ENCODE results near the gene CAB39. TPM values are rescaled to one million over a fixed set of nuclear protein-coding genes. Genes with fewer than 3 reads are reported as not detected.

The CAB39 gene
- total and polyA plus RNA-seq, 2 experiments from 2014 or later = 18.7 to 67.5 TPM

DNA sequence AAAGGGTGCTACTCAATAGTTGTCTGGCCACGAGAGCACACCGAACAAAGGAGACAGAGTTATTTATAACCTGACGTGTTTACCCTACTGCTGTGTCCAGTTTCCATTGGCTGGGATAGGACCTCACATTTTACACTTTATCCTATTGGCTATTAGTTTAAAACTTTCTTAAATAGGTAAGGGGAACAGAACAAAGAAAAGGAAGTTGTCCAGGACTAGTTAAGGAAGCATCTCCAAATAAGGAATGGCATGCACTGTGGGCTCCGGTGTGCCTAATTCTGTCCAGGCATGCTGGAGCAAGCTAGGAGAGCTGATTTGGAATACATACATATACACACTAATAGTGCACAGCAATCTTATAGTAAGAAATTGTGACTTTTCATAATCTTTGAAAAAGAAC is 72.2 kb downstream of the CAB39 start (continued):
- TF ChIP-seq, protein P1, sequence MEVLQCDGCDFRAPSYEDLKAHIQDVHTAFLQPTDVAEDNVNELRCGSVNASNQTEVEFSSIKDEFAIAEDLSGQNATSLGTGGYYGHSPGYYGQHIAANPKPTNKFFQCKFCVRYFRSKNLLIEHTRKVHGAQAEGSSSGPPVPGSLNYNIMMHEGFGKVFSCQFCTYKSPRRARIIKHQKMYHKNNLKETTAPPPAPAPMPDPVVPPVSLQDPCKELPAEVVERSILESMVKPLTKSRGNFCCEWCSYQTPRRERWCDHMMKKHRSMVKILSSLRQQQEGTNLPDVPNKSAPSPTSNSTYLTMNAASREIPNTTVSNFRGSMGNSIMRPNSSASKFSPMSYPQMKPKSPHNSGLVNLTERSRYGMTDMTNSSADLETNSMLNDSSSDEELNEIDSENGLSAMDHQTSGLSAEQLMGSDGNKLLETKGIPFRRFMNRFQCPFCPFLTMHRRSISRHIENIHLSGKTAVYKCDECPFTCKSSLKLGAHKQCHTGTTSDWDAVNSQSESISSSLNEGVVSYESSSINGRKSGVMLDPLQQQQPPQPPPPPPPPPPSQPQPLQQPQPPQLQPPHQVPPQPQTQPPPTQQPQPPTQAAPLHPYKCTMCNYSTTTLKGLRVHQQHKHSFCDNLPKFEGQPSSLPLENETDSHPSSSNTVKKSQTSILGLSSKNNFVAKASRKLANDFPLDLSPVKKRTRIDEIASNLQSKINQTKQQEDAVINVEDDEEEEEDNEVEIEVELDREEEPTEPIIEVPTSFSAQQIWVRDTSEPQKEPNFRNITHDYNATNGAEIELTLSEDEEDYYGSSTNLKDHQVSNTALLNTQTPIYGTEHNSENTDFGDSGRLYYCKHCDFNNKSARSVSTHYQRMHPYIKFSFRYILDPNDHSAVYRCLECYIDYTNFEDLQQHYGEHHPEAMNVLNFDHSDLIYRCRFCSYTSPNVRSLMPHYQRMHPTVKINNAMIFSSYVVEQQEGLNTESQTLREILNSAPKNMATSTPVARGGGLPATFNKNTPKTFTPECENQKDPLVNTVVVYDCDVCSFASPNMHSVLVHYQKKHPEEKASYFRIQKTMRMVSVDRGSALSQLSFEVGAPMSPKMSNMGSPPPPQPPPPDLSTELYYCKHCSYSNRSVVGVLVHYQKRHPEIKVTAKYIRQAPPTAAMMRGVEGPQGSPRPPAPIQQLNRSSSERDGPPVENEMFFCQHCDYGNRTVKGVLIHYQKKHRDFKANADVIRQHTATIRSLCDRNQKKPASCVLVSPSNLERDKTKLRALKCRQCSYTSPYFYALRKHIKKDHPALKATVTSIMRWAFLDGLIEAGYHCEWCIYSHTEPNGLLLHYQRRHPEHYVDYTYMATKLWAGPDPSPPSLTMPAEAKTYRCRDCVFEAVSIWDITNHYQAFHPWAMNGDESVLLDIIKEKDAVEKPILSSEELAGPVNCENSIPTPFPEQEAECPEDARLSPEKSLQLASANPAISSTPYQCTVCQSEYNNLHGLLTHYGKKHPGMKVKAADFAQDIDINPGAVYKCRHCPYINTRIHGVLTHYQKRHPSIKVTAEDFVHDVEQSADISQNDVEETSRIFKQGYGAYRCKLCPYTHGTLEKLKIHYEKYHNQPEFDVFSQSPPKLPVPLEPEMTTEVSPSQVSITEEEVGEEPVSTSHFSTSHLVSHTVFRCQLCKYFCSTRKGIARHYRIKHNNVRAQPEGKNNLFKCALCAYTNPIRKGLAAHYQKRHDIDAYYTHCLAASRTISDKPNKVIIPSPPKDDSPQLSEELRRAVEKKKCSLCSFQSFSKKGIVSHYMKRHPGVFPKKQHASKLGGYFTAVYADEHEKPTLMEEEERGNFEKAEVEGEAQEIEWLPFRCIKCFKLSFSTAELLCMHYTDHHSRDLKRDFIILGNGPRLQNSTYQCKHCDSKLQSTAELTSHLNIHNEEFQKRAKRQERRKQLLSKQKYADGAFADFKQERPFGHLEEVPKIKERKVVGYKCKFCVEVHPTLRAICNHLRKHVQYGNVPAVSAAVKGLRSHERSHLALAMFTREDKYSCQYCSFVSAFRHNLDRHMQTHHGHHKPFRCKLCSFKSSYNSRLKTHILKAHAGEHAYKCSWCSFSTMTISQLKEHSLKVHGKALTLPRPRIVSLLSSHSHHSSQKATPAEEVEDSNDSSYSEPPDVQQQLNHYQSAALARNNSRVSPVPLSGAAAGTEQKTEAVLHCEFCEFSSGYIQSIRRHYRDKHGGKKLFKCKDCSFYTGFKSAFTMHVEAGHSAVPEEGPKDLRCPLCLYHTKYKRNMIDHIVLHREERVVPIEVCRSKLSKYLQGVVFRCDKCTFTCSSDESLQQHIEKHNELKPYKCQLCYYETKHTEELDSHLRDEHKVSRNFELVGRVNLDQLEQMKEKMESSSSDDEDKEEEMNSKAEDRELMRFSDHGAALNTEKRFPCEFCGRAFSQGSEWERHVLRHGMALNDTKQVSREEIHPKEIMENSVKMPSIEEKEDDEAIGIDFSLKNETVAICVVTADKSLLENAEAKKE (CRISPR knock-in tag; IDR thresholded peaks at IDR 0.05) = no peak
- TF ChIP-seq CREB1 (CRISPR knock-in tag; IDR thresholded peaks at IDR 0.05; ENCODE audit: low read depth) (no peak), EZH2phosphoT487 (IDR thresholded peaks at IDR 0.05; ENCODE audit: unreplicated experiment) (no peak), STAT1 (IDR thresholded peaks at IDR 0.05; ENCODE audit: unreplicated experiment) (no peak)
- TF ChIP-seq, protein P2, sequence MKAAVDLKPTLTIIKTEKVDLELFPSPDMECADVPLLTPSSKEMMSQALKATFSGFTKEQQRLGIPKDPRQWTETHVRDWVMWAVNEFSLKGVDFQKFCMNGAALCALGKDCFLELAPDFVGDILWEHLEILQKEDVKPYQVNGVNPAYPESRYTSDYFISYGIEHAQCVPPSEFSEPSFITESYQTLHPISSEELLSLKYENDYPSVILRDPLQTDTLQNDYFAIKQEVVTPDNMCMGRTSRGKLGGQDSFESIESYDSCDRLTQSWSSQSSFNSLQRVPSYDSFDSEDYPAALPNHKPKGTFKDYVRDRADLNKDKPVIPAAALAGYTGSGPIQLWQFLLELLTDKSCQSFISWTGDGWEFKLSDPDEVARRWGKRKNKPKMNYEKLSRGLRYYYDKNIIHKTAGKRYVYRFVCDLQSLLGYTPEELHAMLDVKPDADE (IDR thresholded peaks at IDR 0.05) = no peak
- TF ChIP-seq, protein P3, sequence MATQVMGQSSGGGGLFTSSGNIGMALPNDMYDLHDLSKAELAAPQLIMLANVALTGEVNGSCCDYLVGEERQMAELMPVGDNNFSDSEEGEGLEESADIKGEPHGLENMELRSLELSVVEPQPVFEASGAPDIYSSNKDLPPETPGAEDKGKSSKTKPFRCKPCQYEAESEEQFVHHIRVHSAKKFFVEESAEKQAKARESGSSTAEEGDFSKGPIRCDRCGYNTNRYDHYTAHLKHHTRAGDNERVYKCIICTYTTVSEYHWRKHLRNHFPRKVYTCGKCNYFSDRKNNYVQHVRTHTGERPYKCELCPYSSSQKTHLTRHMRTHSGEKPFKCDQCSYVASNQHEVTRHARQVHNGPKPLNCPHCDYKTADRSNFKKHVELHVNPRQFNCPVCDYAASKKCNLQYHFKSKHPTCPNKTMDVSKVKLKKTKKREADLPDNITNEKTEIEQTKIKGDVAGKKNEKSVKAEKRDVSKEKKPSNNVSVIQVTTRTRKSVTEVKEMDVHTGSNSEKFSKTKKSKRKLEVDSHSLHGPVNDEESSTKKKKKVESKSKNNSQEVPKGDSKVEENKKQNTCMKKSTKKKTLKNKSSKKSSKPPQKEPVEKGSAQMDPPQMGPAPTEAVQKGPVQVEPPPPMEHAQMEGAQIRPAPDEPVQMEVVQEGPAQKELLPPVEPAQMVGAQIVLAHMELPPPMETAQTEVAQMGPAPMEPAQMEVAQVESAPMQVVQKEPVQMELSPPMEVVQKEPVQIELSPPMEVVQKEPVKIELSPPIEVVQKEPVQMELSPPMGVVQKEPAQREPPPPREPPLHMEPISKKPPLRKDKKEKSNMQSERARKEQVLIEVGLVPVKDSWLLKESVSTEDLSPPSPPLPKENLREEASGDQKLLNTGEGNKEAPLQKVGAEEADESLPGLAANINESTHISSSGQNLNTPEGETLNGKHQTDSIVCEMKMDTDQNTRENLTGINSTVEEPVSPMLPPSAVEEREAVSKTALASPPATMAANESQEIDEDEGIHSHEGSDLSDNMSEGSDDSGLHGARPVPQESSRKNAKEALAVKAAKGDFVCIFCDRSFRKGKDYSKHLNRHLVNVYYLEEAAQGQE (IDR thresholded peaks at IDR 0.05; ENCODE audit: unreplicated experiment) = no peak
